NB4 (cell line): Measurements from ENCODE around the gene NCK2.

ENCODE experiments used
- CTCF ChIP-seq: IDR thresholded peaks from one replicate; pipeline ENCODE4 v1.5.1; 2012; ENCODE audit warnings: low read depth, low read length
- POLR2A ChIP-seq: IDR thresholded peaks from 2 replicates; pipeline ENCODE4 v1.6.1; 2011; ENCODE audit warnings: mild to moderate bottlenecking; ENCODE audit not compliant: insufficient read length; ENCODE audit errors: extremely low read depth

- TF ChIP-seq CTCF (no peak), POLR2A (no peak)
These were observed 121.8 kb downstream of the NCK2 start for GRCh38 chr2:105866216-105867185.
